ENCODE measurements around the gene ACTN3.

Gene ACTN3

DNA sequence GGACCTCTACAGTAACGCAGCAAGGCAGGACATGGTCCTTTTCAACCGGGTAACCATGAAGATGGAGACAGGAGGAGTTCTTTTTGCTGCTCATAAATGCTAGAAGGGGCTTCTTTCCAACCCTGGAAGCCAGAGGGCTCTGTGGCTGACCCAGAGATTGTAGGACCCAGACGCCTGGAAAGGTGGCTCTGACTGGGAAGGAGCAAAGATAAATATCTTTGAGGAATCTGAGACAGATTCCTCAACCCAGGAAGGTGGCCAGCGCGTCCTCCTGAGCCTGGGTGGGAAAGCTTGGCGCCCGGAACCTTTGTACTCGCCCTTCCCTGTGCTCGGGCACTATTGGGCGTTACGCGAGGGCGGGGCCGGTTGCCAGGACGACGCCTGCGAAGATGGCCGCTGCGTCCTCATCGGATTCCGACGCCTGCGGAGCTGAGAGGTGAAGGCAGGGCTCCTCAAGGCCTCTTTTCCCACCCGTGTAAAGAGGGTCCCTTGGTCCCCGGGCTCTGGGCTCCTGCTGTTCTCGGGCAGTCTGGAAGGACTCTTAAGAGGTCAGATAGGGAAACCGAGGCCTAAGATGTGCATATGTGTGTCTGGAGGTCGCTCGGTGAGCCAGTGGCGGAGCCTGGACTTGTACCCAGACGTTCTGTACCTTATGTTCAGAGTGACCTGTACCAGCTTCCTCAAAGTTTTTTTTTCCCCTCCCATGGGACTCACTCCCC is 36.3 kb upstream of the ACTN3 start, which contains the start of gene BBS1:
Gene BBS1, plus strand, starts transcription at position 365 of the 719 bp plus-strand sequence. Its CDS starts 25 bp downstream, at position 390.
- H3K27me3 ChIP-seq: no peaks in the 10 kb centered on the region
- intact Hi-C loops (cut with DNase I; ENCODE audit: low total_unique reads): no loop called here
- H3K36me3 ChIP-seq: peaks cover 0 to 28% (median under 1%) of the 10 kb centered on the region in 3 donors
- H3K9me3 ChIP-seq: no peaks in the 10 kb centered on the region
- DNase-seq: peak; percentile 86 to 92
- peak within 1 kb of the TSS; percentile 85 to 95 for H3K4me3 ChIP-seq
- H3K27ac ChIP-seq: peak within 1 kb of the TSS; percentile 70 to 78
- H3K4me1 ChIP-seq: peaks cover 0 to 16% (median 11%) of the 10 kb centered on the region in 4 donors
- TF ChIP-seq, protein P1, sequence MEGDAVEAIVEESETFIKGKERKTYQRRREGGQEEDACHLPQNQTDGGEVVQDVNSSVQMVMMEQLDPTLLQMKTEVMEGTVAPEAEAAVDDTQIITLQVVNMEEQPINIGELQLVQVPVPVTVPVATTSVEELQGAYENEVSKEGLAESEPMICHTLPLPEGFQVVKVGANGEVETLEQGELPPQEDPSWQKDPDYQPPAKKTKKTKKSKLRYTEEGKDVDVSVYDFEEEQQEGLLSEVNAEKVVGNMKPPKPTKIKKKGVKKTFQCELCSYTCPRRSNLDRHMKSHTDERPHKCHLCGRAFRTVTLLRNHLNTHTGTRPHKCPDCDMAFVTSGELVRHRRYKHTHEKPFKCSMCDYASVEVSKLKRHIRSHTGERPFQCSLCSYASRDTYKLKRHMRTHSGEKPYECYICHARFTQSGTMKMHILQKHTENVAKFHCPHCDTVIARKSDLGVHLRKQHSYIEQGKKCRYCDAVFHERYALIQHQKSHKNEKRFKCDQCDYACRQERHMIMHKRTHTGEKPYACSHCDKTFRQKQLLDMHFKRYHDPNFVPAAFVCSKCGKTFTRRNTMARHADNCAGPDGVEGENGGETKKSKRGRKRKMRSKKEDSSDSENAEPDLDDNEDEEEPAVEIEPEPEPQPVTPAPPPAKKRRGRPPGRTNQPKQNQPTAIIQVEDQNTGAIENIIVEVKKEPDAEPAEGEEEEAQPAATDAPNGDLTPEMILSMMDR (IDR thresholded peaks at IDR 0.05): no peak

DNA sequence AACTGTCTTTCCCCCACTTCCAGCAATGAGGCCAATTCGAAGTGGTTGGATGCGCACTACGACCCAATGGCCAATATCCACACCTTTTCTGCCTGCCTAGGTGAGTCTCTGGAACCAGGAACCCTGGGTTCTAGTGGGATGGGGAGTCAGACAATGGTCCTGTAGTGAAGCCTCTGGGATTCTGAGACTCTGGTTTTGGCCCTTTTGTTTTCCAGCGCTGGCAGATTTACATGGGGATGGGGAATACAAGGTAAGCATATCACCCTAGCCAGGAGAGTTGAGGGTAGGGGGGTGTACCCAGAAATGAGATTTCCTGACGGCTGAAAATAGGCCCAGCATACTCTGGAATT is 35.7 kb upstream of the ACTN3 start:
- H3K27ac ChIP-seq: peak overlapping the region; percentile 70 to 78
- H3K27me3 ChIP-seq: no peaks in the 10 kb centered on the region
- no peaks in the 10 kb centered on the region for H3K9me3 ChIP-seq
- DNase-seq: no peak
- TF ChIP-seq, protein P1 (IDR thresholded peaks at IDR 0.05): no peak
- peaks cover 0 to 33% (median 0%) of the 10 kb centered on the region in 3 donors for H3K36me3 ChIP-seq
- H3K4me1 ChIP-seq: peaks cover 0 to 16% (median 11%) of the 10 kb centered on the region in 4 donors
- H3K4me3 ChIP-seq: peak overlapping the region; percentile 85 to 95
- intact Hi-C loops (cut with DNase I; ENCODE audit: low total_unique reads): no loop called here

DNA sequence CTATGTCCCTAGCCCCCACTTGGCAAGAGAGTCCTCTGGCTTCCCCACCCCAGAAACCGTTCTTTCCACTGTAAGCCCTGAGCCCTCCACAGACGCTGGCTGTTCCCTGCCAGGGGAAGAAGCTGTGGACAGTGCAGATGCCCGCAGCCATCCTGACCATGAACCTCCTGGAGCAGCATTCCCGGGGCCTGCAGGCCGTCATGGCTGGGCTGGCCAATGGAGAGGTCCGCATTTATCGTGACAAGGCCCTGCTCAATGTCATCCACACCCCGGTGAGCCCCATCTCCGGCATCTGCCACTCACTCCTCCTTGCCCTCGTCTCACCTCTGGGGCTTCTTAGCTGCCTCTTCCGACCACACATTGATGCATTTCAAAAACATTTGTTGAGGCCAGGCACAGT is 23.1 kb upstream of the ACTN3 start:
- no peak overlapping the region for H3K27ac ChIP-seq
- H3K9me3 ChIP-seq: no peaks in the 10 kb centered on the region
- no peaks in the 10 kb centered on the region for H3K27me3 ChIP-seq
- DNase-seq: no peak
- intact Hi-C loops (cut with DNase I; ENCODE audit: low total_unique reads): no loop called here
- H3K4me1 ChIP-seq: no peaks in the 10 kb centered on the region
- no peak overlapping the region for H3K4me3 ChIP-seq
- peaks cover 50 to 88% (median 67%) of the 10 kb centered on the region in 3 donors for H3K36me3 ChIP-seq
- TF ChIP-seq, protein P1 (IDR thresholded peaks at IDR 0.05): no peak

DNA sequence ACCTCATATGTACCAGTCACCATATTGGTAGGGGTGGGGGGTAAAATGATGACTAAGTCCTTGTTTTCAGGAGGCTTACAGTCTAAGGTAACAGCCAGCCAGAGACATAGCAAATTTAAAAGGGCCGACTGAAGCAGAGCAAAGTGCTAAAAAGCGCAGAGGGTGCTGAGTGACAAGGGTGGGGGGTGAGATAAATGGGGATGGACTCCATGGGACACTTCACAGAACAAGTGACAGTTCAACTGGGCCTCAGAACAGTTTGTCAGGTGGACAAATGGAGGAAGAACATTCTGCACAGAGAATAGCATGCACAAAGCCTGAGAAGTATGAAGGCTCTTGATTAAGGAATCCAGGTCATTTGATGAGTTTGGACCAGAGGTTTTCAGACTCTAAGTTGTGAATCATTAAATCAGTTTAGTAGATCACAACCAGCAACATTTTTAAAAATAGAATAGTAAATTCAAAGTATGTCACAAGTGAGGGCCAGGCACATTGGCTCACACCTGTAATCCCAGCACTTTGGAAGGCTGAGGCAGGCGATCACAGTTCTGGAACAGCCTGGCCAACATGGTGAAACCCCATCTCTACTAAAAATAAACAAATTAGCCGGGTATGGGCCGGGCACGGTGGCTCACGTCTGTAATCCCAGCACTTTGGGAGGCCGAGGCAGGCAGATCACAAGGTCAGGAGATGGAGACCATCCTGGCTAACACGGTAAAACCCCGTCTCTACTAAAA is 22.2 kb upstream of the ACTN3 start:
- no peak overlapping the region for H3K4me3 ChIP-seq
- H3K4me1 ChIP-seq: no peaks in the 10 kb centered on the region
- H3K9me3 ChIP-seq: no peaks in the 10 kb centered on the region
- TF ChIP-seq, protein P1 (IDR thresholded peaks at IDR 0.05): no peak
- intact Hi-C loops (cut with DNase I; ENCODE audit: low total_unique reads): no loop called here
- H3K27ac ChIP-seq: no peak overlapping the region
- peaks cover 50 to 88% (median 68%) of the 10 kb centered on the region in 3 donors for H3K36me3 ChIP-seq
- H3K27me3 ChIP-seq: no peaks in the 10 kb centered on the region
- DNase-seq: no peak

DNA sequence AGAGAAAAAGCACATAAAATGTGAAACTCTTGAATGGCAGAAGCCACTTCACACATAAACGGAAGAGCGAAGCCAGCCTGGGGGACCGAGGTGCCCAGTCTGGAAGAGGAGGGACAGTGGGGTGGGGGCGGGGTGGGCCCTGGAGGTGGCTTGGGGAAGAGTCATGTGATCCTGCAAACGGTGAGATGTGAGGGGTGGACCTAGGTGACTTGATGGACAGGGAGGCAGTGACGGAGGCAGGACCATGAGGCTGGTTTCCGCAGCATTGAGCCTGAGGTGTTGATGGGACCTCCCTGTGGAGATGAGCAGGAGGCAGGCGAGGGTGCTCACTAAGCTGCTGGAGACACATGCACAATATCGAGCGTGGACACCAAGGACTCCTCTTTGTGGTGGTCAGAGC is 17.6 kb upstream of the ACTN3 start:
- H3K36me3 ChIP-seq: peaks cover 15 to 88% (median 51%) of the 10 kb centered on the region in 3 donors
- no peak for DNase-seq
- TF ChIP-seq, protein P1 (IDR thresholded peaks at IDR 0.05): no peak

More for the DNA sequence above, 17.6 kb upstream of the ACTN3 start:
- H3K9me3 ChIP-seq: no peaks in the 10 kb centered on the region
- H3K4me3 ChIP-seq: no peak overlapping the region
- no peaks in the 10 kb centered on the region for H3K4me1 ChIP-seq
- no peaks in the 10 kb centered on the region for H3K27me3 ChIP-seq
- intact Hi-C loops (cut with DNase I; ENCODE audit: low total_unique reads): no loop called here
- no peak overlapping the region for H3K27ac ChIP-seq

Measured in tibial artery (tissue), 4 donors.